Thoracic aorta (tissue), 2 donors: ENCODE measurements around the gene BTD. TPM values are rescaled to one million over a fixed set of nuclear protein-coding genes. Genes with fewer than 3 reads are reported as not detected.

ENCODE experiments used
- ATAC-seq: fragments of 150-250 bp; one replicate; pipeline ENCODE4 v1.8.0; 2017; ENCODE audit warnings: low read depth; ENCODE audit not compliant: insufficient number of reproducible peaks, low FRiP score
- DNase-seq: peaks from one replicate; pipeline ENCODE4 v3.0.0-alpha.2; 2020; ENCODE audit warnings: low spot score
- H3K27ac ChIP-seq, 2 donors: fragments of 200-600 bp; sonication (generic); 1 replicate in 1 of 2; 2 replicates in 1 of 2; pipeline ENCODE4 v1.5.1; 2016; ENCODE audit warnings: mild to moderate bottlenecking in 2 of 2, moderate library complexity in 2 of 2
- H3K27me3 ChIP-seq: fragments of 200-600 bp; sonication (generic); replicated peaks from 2 replicates; pipeline ENCODE4 v1.6.0; 2016; ENCODE audit warnings: mild to moderate bottlenecking; ENCODE audit not compliant: insufficient read depth
- H3K36me3 ChIP-seq: fragments of 200-600 bp; sonication (generic); one replicate; pipeline ENCODE4 v1.5.1; 2016
- H3K4me1 ChIP-seq, 2 donors: fragments of 200-600 bp; sonication (generic); 1 replicate in 1 of 2; 2 replicates in 1 of 2; pipeline versions ENCODE4 v1.5.1 to v1.6.0; 2016; ENCODE audit warnings: low read depth in 2 of 2, mild to moderate bottlenecking in 1 of 2; ENCODE audit not compliant: control insufficient read depth in 1 of 2
- H3K4me3 ChIP-seq: fragments of 200-600 bp; sonication (generic); 2 replicates; pipeline ENCODE4 v1.5.1; 2016; ENCODE audit warnings: mild to moderate bottlenecking
- H3K9me3 ChIP-seq: fragments of 200-600 bp; sonication (generic); 2 replicates; pipeline ENCODE4 v1.5.1; 2016
- total RNA-seq, 2 donors: library from RNA; depleted of rRNA; stranded (reverse); fragments of >200 nt; gene quantifications; one replicate each; pipeline versions ENCODE4 v1.1.0 to v1.2.3, GENCODE V29; 2016
- TF ChIP-seq, protein P1 (sequence below): fragments of 200-600 bp; sonication (generic); IDR thresholded peaks from one replicate; pipeline ENCODE4 v1.5.1; 2019; ENCODE audit warnings: antibody characterized with exemption

BTD gene
- total RNA-seq, 2 donors from 2014 or later: 19.4 to 23.3 TPM

GRCh38 chr3:15633159-15633558 lies 31.6 kb downstream of the BTD start:
- TF ChIP-seq, protein P1, sequence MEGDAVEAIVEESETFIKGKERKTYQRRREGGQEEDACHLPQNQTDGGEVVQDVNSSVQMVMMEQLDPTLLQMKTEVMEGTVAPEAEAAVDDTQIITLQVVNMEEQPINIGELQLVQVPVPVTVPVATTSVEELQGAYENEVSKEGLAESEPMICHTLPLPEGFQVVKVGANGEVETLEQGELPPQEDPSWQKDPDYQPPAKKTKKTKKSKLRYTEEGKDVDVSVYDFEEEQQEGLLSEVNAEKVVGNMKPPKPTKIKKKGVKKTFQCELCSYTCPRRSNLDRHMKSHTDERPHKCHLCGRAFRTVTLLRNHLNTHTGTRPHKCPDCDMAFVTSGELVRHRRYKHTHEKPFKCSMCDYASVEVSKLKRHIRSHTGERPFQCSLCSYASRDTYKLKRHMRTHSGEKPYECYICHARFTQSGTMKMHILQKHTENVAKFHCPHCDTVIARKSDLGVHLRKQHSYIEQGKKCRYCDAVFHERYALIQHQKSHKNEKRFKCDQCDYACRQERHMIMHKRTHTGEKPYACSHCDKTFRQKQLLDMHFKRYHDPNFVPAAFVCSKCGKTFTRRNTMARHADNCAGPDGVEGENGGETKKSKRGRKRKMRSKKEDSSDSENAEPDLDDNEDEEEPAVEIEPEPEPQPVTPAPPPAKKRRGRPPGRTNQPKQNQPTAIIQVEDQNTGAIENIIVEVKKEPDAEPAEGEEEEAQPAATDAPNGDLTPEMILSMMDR: no peak
- Histone ChIP-seq H3K4me1 (peaks cover 9 to 28% of the 10 kb centered on the region in 2 donors), H3K36me3 (no peaks in the 10 kb centered on the region), H3K27me3 (no peaks in the 10 kb centered on the region), H3K9me3 (no peaks in the 10 kb centered on the region), H3K27ac (no peak overlapping the region), H3K4me3 (no peak overlapping the region)
- DNase-seq: no peak
- no peak for ATAC-seq

DNA sequence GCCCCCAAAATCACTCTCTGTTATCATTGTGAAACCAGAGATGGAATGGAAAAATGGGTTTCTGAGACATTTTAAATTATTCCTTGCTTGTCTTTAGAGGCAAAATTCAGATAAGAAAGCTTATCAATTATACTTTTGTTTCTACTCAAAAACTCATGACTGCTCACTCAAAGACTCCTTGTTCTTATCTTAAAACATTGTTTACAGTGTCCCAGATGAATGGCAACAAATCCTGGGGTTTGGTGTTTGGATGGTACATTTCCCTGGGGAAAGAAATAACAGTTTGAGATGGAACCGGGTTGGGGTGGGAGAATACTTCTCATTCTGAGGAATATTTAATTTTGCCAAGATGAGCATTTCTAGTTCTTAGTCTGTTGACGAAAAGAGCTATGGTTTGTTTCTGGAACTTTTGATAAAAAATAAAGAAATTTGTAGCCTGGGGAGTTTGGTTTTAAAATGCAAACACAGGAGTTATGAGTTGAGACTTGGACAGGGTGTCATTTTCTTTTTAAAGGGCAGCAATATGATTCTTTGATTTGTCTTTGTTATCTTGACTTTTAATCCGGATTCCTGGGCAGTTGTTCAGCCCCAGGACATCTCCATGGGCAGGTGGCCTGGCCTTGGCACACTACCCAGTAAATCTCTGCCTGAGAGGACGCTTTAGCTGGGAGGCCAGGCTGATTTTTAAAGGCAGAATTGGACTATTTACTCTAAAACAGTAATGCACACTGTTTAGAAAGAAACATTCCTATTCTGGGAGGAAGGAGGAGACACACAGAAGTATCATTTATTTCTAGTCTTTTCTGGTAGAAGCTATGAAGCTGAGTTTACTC lies 32.4 kb downstream of the BTD start:
- Histone ChIP-seq H3K27ac (peak overlapping the region in 1 of 2 donors; percentile 4), H3K4me1 (peaks cover 9 to 28% of the 10 kb centered on the region in 2 donors), H3K4me3 (no peak overlapping the region), H3K36me3 (no peaks in the 10 kb centered on the region), H3K9me3 (no peaks in the 10 kb centered on the region), H3K27me3 (no peaks in the 10 kb centered on the region)
- no peak for ATAC-seq
- TF ChIP-seq, protein P1: no peak
- DNase-seq: no peak

- H3K4me1 ChIP-seq: peaks cover 9 to 28% of the 10 kb centered on the region in 2 donors
- TF ChIP-seq, protein P1: no peak
- H3K27me3 ChIP-seq: no peaks in the 10 kb centered on the region
- H3K9me3 ChIP-seq: no peaks in the 10 kb centered on the region
- H3K36me3 ChIP-seq: no peaks in the 10 kb centered on the region
- H3K27ac ChIP-seq: peak overlapping the region in 1 of 2 donors; percentile 35
- no peak overlapping the region for H3K4me3 ChIP-seq
- DNase-seq (no peak), ATAC-seq (no peak)
Observed at GRCh38 chr3:15634671-15635070, 33.1 kb downstream of the BTD start.

- no peaks in the 10 kb centered on the region for H3K36me3 ChIP-seq
- H3K4me1 ChIP-seq: peaks cover 9 to 28% of the 10 kb centered on the region in 2 donors
- DNase-seq: no peak
- no peaks in the 10 kb centered on the region for H3K9me3 ChIP-seq
- TF ChIP-seq, protein P1: no peak
- ATAC-seq: no peak
- no peaks in the 10 kb centered on the region for H3K27me3 ChIP-seq
- peak overlapping the region; percentile 30 for H3K4me3 ChIP-seq
- peak overlapping the region; percentile 35 to 46 for H3K27ac ChIP-seq
Observed at GRCh38 chr3:15635121-15635661, 33.6 kb downstream of the BTD start.

DNA sequence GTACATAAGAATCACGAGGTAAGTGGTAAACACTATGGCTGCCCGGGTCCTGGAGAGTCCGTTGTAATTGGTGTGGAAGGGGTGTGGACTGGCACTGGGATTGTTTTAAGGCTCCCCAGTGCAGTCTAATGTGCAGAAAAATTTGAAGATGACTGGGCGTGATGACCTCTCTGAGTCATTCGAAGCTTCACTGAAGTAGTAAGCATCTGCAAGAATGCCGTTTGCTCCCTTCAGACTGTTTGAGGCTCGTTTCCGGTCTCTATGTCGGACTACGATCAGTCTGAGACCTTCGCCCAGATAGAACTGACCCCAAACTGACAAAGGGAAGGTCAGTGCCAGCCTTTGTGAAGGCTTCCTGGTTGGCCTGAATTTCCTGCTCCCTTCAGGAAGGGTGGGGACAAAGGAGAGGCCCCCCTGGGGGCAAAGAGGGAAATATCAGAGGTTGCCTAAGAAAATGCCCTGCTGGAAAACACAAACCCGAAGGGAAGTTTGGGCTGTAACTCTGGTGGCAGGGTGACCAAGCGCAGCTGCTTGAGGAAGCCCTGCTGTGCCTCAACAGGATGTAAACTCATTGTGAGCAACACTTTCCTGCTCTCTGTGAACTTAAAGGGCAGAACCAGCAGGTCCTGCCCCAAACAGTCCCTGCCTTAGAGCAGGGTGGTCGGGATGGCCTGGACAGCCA lies 34.6 kb downstream of the BTD start:
- Histone ChIP-seq H3K4me1 (peaks cover 5 to 21% of the 10 kb centered on the region in 2 donors), H3K4me3 (no peak overlapping the region), H3K27ac (peak overlapping the region in 1 of 2 donors; percentile 46), H3K27me3 (no peaks in the 10 kb centered on the region), H3K36me3 (no peaks in the 10 kb centered on the region), H3K9me3 (no peaks in the 10 kb centered on the region)
- ATAC-seq: no peak
- TF ChIP-seq, protein P1: no peak
- no peak for DNase-seq
